GM19397 (cell line): ENCODE data around the gene MYL7.

Experiments
- ATAC-seq: cut with Tn5 transposase; IDR thresholded peaks from one replicate; pipeline ENCODE4 v1.9.1; 2021; ENCODE audit warnings: mild to moderate bottlenecking, moderate library complexity; ENCODE audit not compliant: unreplicated experiment

The MYL7 gene

GRCh38 chr7:44150966-44151941 lies 10.1 kb upstream of the MYL7 start:
- no peak for ATAC-seq

- no peak for ATAC-seq
Measured at GRCh38 chr7:44150466-44150832, 9.3 kb upstream of the MYL7 start.

- no peak for ATAC-seq
Measured at GRCh38 chr7:44149571-44150465, 8.7 kb upstream of the MYL7 start.

GRCh38 chr7:44148961-44149536 lies 7.9 kb upstream of the MYL7 start:
- no peak for ATAC-seq

GRCh38 chr7:44148166-44148565 lies 7.0 kb upstream of the MYL7 start:
- ATAC-seq = no peak

GRCh38 chr7:44147026-44147991 lies 6.2 kb upstream of the MYL7 start:
- ATAC-seq = no peak

- no peak for ATAC-seq
Measured at GRCh38 chr7:44145969-44146911, 5.1 kb upstream of the MYL7 start.

GRCh38 chr7:44145479-44145968 lies 4.4 kb upstream of the MYL7 start:
- no peak for ATAC-seq

- no peak for ATAC-seq
Measured at GRCh38 chr7:44144968-44145478, 3.9 kb upstream of the MYL7 start.

GRCh38 chr7:44144426-44144967 lies 3.4 kb upstream of the MYL7 start:
- ATAC-seq = no peak

GRCh38 chr7:44143646-44144250 lies 2.6 kb upstream of the MYL7 start:
- ATAC-seq = no peak

GRCh38 chr7:44142028-44142427 lies 896 bp upstream of the MYL7 start:
- no peak for ATAC-seq

- no peak for ATAC-seq
Measured at GRCh38 chr7:44140341-44140740, 791 bp downstream of the MYL7 start.

GRCh38 chr7:44139311-44140010 lies 1.7 kb downstream of the MYL7 start:
- no peak for ATAC-seq

- no peak for ATAC-seq
Measured at GRCh38 chr7:44138698-44139097, 2.4 kb downstream of the MYL7 start.

- no peak for ATAC-seq
Measured at GRCh38 chr7:44136731-44137130, 4.4 kb downstream of the MYL7 start.

- ATAC-seq = no peak
Measured at GRCh38 chr7:44134943-44135628, 6.0 kb downstream of the MYL7 start.
